Kidney (tissue), 14 donors: ENCODE data around the gene NXPH2. TPM values are rescaled to one million over a fixed set of nuclear protein-coding genes. Genes with fewer than 3 reads are reported as not detected.

Source experiments
- DNase-seq, 5 donors: peaks; one replicate each; pipeline ENCODE4 v3.0.0-alpha.2; 2013 to 2020
- FAIRE-seq: peaks from 2 replicates; lab custom pipeline; 2012; peaks lifted over from hg19 to GRCh38; lab: Jason Lieb, UNC
- H3K27ac ChIP-seq, 2 donors: one replicate each; pipeline ENCODE4 v1.7.0; 2013; ENCODE audit warnings: low read depth in 2 of 2, low read length in 2 of 2, inconsistent platforms in 1 of 2
- H3K27me3 ChIP-seq: one replicate; pipeline ENCODE4 v1.7.1; 2013; ENCODE audit warnings: low read length, inconsistent platforms; ENCODE audit not compliant: control insufficient read depth, insufficient read depth
- H3K36me3 ChIP-seq, 3 donors: one replicate each; pipeline versions ENCODE4 v1.7.0 to v1.7.1; 2013; ENCODE audit warnings: low read length in 3 of 3, control low read depth in 1 of 3, inconsistent platforms in 1 of 3; ENCODE audit not compliant: insufficient read depth in 3 of 3, control insufficient read depth in 2 of 3
- H3K4me1 ChIP-seq, 3 donors: one replicate each; pipeline versions ENCODE4 v1.7.0 to v1.7.1; 2013; ENCODE audit warnings: low read length in 3 of 3, inconsistent platforms in 1 of 3, low read depth in 1 of 3; ENCODE audit not compliant: control insufficient read depth in 2 of 3, insufficient read depth in 2 of 3
- H3K4me3 ChIP-seq, 3 donors: one replicate each; pipeline versions ENCODE4 v1.7.0 to v1.8.1; 2013; ENCODE audit warnings: low read length in 3 of 3, control low read depth in 1 of 3, inconsistent platforms in 1 of 3
- H3K9ac ChIP-seq, 3 donors: one replicate each; pipeline versions ENCODE4 v1.7.0 to v1.7.1; 2013; ENCODE audit warnings: low read length in 3 of 3, control low read depth in 1 of 3, inconsistent platforms in 1 of 3
- H3K9me3 ChIP-seq, 3 donors: one replicate each; pipeline versions ENCODE4 v1.7.0 to v1.7.1; 2013; ENCODE audit warnings: low read length in 3 of 3, control low read depth in 1 of 3, inconsistent platforms in 1 of 3; ENCODE audit not compliant: control insufficient read depth in 2 of 3, insufficient read depth in 1 of 3
- intact Hi-C: fragments of 100-400 bp; cut with DNase I; formaldehyde crosslinking; loops from one replicate; pipeline ENCODE4 v1.11.1; 2022
- polyA plus RNA-seq: library from polyadenylated mRNA; stranded (reverse); fragments of 350-450 nt; fragmentation: Illumina TruSeq; extraction: RNeasy Lipid Tissue Mini Kit (QIAGEN cat#74804); gene quantifications from one replicate; pipeline ENCODE4 v1.2.3, GENCODE V29; 2014; ENCODE audit warnings: low read depth, low replicate concordance; ENCODE audit not compliant: insufficient read depth
- total RNA-seq: library from RNA; stranded (reverse); fragmentation: NEBNext Ultra II Directional; extraction: Animal tissue kit (Norgen Biotek cat#: 25700); gene quantifications from one replicate; pipeline ENCODE4 v1.2.1, GENCODE V29; 2021
- TF ChIP-seq, protein P1 (sequence below): IDR thresholded peaks from 3 replicates; pipeline ENCODE4 v1.5.1; 2012; ENCODE audit warnings: mild to moderate bottlenecking, moderate library complexity, borderline replicate concordance; ENCODE audit not compliant: insufficient read depth; ENCODE audit errors: extremely low read depth
- donor health status: control.
- donor health status: control.
- donor health status: control.
- donor health status: control.
- donor health status: control.
- donor health status: DM: yes; HTN: yes; CAD: no.
- donor health status: Normal renal cell carcinoma (clear cell type).

The NXPH2 gene
- total and polyA plus RNA-seq, 2 donors from 2014 or later = 0.57 to 2.2 TPM

DNA sequence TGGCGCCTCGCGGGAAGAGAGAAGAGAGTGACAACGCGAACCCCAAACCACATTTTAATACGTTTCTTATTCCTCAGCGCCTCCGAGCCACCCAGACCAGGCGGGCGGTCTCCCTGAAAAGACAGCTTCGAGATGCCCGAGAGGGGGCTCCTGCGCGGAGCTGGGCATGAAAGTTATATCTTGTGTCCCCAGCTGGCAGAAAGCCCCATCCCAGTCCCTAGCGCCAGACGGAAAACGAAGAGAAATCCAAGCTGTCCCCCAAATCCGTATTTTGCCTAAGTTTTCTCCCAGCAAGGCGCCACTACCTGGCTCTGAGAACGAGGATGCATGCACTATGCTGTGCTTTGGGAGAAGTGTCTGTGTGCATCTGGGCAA, 797 bp downstream of the NXPH2 start:
- peaks cover 14% of the 10 kb centered on the region for H3K27me3 ChIP-seq
- TF ChIP-seq, protein P1, sequence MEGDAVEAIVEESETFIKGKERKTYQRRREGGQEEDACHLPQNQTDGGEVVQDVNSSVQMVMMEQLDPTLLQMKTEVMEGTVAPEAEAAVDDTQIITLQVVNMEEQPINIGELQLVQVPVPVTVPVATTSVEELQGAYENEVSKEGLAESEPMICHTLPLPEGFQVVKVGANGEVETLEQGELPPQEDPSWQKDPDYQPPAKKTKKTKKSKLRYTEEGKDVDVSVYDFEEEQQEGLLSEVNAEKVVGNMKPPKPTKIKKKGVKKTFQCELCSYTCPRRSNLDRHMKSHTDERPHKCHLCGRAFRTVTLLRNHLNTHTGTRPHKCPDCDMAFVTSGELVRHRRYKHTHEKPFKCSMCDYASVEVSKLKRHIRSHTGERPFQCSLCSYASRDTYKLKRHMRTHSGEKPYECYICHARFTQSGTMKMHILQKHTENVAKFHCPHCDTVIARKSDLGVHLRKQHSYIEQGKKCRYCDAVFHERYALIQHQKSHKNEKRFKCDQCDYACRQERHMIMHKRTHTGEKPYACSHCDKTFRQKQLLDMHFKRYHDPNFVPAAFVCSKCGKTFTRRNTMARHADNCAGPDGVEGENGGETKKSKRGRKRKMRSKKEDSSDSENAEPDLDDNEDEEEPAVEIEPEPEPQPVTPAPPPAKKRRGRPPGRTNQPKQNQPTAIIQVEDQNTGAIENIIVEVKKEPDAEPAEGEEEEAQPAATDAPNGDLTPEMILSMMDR = no peak
- H3K9me3 ChIP-seq = no peaks in the 10 kb centered on the region
- peak in 3 of 5 donors; percentile 18 to 36 (median 26) for DNase-seq
- intact Hi-C loops = no loop called here
- no peak for FAIRE-seq
- no peaks in the 10 kb centered on the region for H3K36me3 ChIP-seq
- H3K4me3 ChIP-seq = peak overlapping the region; percentile 9 to 52 (median 44)
- no peak overlapping the region for H3K27ac ChIP-seq
- H3K9ac ChIP-seq = no peak overlapping the region
- peaks cover 0 to 6% (median 0%) of the 10 kb centered on the region in 3 donors for H3K4me1 ChIP-seq

DNA sequence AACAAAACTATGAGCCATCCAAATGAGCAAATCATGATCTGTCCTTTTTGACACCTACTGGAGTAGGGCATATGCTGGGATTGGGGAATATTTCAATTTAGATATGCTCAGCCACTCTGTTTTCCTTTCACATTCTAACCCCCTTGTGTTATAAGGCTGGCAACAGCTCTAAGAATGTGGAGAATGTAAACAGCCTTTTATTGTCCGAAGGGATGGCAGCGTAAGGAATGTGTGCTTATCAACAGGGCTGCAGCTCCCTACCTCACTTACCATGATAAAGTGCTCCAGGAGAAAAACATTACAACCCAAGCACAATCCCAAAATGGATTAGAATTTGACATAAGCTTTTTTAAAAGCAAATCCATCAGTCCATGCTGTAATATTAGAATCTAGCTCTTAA, 2.2 kb downstream of the NXPH2 start:
- intact Hi-C loops = no loop called here
- FAIRE-seq = no peak
- TF ChIP-seq, protein P1 = no peak
- DNase-seq = peak in 3 of 5 donors; percentile 18 to 75 (median 51)
- Histone ChIP-seq H3K27me3 (peaks cover 14% of the 10 kb centered on the region), H3K4me1 (peaks cover 0 to 6% (median 0%) of the 10 kb centered on the region in 3 donors), H3K27ac (no peak overlapping the region), H3K36me3 (no peaks in the 10 kb centered on the region), H3K9ac (no peak overlapping the region), H3K4me3 (no peak overlapping the region), H3K9me3 (no peaks in the 10 kb centered on the region)

- Histone ChIP-seq H3K4me3 (no peak overlapping the region), H3K27ac (no peak overlapping the region), H3K9ac (no peak overlapping the region), H3K27me3 (peaks cover 14% of the 10 kb centered on the region), H3K9me3 (no peaks in the 10 kb centered on the region), H3K4me1 (peaks cover 0 to 6% (median 0%) of the 10 kb centered on the region in 3 donors), H3K36me3 (no peaks in the 10 kb centered on the region)
- intact Hi-C loops = no loop called here
- TF ChIP-seq, protein P1 = no peak
- no peak for FAIRE-seq
- DNase-seq = no peak
These were observed 4.5 kb downstream of the NXPH2 start for GRCh38 chr2:138775736-138776135.

- no peak overlapping the region for H3K4me3 ChIP-seq
- H3K9me3 ChIP-seq = no peaks in the 10 kb centered on the region
- no peak overlapping the region for H3K9ac ChIP-seq
- FAIRE-seq (no peak), DNase-seq (no peak)
- no peak overlapping the region for H3K27ac ChIP-seq
- no peaks in the 10 kb centered on the region for H3K36me3 ChIP-seq
- intact Hi-C loops = no loop called here
- TF ChIP-seq, protein P1 = no peak
- no peaks in the 10 kb centered on the region for H3K4me1 ChIP-seq
- no peaks in the 10 kb centered on the region for H3K27me3 ChIP-seq
These were observed 8.7 kb downstream of the NXPH2 start for GRCh38 chr2:138771534-138771933.
